GM19240 (cell line): ENCODE results near the gene ADGRG7.

Source experiments
- DNase-seq: peaks from one replicate; pipeline ENCODE4 v3.0.0; 2011; ENCODE audit warnings: low spot score; ENCODE audit not compliant: insufficient read length

ADGRG7 gene

GRCh38 chr3:100737334-100737733 is 127.9 kb downstream of the ADGRG7 start:
- DNase-seq = no peak

GRCh38 chr3:100740207-100740606 is 130.8 kb downstream of the ADGRG7 start:
- DNase-seq = no peak

- DNase-seq = no peak
These were observed 134.1 kb downstream of the ADGRG7 start for GRCh38 chr3:100743535-100743934.

DNA sequence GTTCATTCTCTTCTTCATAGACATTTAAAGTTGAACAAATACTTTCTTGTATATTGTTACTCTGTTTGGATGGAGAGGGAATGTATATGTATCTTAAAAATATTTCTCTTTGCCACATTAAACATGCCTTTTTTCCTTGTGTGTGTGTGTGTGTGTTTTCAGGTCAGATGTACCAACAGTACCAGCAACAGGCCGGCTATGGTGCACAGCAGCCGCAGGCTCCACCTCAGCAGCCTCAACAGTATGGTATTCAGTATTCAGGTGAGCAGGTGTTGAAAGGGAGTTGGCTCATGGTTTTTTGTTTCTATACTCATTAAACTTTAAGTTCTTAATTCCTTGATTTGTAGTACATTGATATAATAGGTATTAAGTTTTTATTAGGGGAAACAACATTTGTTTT is 135.3 kb downstream of the ADGRG7 start:
- no peak for DNase-seq
